Measurements from ENCODE around the gene KCND3. TPM values are rescaled to one million over a fixed set of nuclear protein-coding genes. Genes with fewer than 3 reads are reported as not detected.
A peak's percentile ranks its signal among the peaks of the same experiment; 100 is the strongest.

Gene KCND3
- total RNA-seq, 4 donors from 2014 or later, result 0.35 to 4.1 (median 0.90) TPM

DNA sequence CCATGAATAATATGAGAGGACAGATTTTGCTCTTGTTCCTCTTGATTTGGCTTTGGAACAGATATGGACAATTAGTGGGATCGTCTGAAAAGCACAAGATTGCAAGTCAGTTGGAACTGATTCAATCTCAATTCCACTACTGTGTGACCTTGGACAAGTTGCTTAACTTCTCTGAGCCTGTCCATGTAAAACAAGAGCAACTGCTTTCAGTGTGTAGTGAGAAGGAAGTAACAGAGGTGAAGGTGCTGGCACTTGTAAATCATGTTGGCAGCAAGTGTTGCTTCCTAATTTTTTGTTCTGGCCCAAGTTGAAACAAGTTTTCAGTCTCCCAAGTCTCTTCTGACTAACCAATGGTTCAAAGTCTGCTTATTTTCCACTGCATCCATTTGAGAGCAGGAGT, 265.6 kb downstream of the KCND3 start:
- H3K4me1 ChIP-seq, result no peaks in the 10 kb centered on the region
- no peak for DNase-seq
- no peak overlapping the region for H3K27ac ChIP-seq
- H3K4me3 ChIP-seq, result no peak overlapping the region
- H3K36me3 ChIP-seq, result no peaks in the 10 kb centered on the region
- no peaks in the 10 kb centered on the region for H3K27me3 ChIP-seq
- no peak for TF ChIP-seq POLR2A (IDR thresholded peaks at IDR 0.05)
- TF ChIP-seq, protein P1, sequence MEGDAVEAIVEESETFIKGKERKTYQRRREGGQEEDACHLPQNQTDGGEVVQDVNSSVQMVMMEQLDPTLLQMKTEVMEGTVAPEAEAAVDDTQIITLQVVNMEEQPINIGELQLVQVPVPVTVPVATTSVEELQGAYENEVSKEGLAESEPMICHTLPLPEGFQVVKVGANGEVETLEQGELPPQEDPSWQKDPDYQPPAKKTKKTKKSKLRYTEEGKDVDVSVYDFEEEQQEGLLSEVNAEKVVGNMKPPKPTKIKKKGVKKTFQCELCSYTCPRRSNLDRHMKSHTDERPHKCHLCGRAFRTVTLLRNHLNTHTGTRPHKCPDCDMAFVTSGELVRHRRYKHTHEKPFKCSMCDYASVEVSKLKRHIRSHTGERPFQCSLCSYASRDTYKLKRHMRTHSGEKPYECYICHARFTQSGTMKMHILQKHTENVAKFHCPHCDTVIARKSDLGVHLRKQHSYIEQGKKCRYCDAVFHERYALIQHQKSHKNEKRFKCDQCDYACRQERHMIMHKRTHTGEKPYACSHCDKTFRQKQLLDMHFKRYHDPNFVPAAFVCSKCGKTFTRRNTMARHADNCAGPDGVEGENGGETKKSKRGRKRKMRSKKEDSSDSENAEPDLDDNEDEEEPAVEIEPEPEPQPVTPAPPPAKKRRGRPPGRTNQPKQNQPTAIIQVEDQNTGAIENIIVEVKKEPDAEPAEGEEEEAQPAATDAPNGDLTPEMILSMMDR (IDR thresholded peaks at IDR 0.05), result no peak
- no peaks in the 10 kb centered on the region for H3K9me3 ChIP-seq

DNA sequence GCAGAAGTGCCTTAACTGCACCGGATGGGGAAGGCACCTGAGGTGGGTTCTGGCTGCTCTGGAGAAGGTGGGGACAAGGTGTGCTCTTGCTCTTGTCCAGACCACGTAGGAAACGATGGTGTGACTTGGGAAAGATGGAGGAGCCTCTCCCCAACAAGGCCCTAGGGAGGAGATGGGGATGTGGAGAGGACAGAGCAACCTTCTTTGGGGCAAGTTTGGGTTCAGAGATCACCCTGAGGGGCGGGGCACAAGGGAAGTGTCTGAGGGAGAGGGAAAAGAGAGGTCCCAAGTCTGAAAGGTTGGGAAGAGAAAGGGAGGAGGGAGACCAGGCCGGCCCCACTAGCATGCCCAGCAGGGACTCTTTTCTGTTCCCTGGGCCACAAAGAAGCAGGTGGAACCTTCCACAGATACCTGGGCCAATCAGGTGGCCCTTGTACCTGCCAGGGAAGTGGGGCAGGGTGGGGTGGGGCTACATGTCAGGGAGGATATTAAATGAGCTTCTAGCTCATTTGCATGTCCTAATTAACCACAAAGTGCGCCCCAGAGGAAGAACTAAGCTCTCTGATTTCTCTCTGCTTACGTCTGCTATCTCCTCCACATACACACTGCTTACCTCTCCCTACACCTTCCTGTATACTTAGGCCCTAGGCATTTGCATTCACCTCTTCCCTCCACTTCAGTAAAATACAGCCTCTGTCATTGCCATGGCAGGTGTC, 266.2 kb downstream of the KCND3 start:
- H3K4me1 ChIP-seq, result no peaks in the 10 kb centered on the region
- no peaks in the 10 kb centered on the region for H3K9me3 ChIP-seq
- no peaks in the 10 kb centered on the region for H3K36me3 ChIP-seq
- no peak overlapping the region for H3K4me3 ChIP-seq
- H3K27me3 ChIP-seq, result no peaks in the 10 kb centered on the region
- peak; percentile 34 to 61 (median 56) for DNase-seq
- H3K27ac ChIP-seq, result no peak overlapping the region
- TF ChIP-seq, protein P1 (IDR thresholded peaks at IDR 0.05), result no peak
- TF ChIP-seq POLR2A (IDR thresholded peaks at IDR 0.05), result no peak

DNA sequence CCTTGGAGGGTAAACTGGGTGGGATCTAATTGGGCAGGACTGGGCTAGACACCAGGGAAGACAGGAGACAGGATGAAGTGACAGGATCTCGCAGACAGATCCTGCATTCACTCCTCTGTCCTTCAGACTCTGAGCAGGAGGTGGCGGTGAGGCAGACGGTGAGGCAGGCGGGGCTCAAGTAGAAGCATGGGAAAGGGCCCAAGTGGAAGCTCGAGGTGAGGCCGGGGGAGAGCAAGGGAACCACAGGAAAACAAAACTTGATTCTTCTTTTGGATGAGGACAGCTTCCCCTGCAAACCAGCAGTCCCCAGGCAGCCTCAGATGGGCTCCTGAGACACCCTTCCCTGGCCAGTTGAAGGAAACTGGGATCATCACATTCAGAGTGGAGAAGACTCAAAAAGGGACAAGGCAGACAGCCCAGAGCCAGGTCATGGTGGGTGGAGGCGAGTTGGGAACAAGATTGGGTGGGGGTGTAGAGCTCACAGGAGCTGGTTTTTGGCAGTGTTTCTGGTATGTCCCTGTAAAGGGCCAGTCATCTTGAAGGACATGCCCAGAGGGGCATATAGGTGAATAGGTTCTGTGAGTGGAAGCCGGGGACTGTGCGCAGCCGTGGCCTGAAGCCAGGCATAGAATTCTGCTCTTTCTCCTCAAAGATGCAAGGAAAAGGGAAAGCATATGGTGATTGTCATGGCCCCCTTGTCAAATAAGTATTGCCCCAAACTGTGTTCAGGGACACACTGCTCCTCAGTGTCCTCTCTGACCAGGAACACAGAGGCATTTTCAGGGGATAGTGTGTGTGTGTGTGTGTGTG, 268.3 kb downstream of the KCND3 start:
- Histone ChIP-seq H3K36me3 (peaks cover 0 to 3% (median 0%) of the 10 kb centered on the region in 3 donors), H3K4me1 (no peaks in the 10 kb centered on the region)

More for the DNA sequence above, 268.3 kb downstream of the KCND3 start:
- Histone ChIP-seq H3K27me3 (no peaks in the 10 kb centered on the region), H3K27ac (no peak overlapping the region), H3K4me3 (no peak overlapping the region), H3K9me3 (no peaks in the 10 kb centered on the region)
- no peak for TF ChIP-seq POLR2A (IDR thresholded peaks at IDR 0.05)
- peak in 1 of 3 donors; percentile 39 for DNase-seq

Small RNA genes lying within 50 kb of the gene (small RNA-seq; reads per million reads assigned to genes)
- gene INKA2, result 0 reads per million in 2 donors

Other genes with a start within 250 kb of the KCND3 start
- 10 to 100 TPM; 13.5 to 34.7 (median 22.5) TPM for gene DDX20, start 233.8 kb downstream of the KCND3 start, total RNA-seq

Data from Peyer's patch (tissue), 4 donors.